ENCODE measurements around the gene SYT10.
"Not testable (repeated sequence)": the region's sequence is repeated elsewhere in the genome, so short reads cannot be mapped to it uniquely, and the experiment has no call there.

The SYT10 gene

GRCh38 chr12:33370318-33370717, 69.3 kb downstream of the SYT10 start:
- no peak overlapping the region for H3K4me3 ChIP-seq (ENCODE audit: low read depth, low read length)
- TF ChIP-seq, protein P1, sequence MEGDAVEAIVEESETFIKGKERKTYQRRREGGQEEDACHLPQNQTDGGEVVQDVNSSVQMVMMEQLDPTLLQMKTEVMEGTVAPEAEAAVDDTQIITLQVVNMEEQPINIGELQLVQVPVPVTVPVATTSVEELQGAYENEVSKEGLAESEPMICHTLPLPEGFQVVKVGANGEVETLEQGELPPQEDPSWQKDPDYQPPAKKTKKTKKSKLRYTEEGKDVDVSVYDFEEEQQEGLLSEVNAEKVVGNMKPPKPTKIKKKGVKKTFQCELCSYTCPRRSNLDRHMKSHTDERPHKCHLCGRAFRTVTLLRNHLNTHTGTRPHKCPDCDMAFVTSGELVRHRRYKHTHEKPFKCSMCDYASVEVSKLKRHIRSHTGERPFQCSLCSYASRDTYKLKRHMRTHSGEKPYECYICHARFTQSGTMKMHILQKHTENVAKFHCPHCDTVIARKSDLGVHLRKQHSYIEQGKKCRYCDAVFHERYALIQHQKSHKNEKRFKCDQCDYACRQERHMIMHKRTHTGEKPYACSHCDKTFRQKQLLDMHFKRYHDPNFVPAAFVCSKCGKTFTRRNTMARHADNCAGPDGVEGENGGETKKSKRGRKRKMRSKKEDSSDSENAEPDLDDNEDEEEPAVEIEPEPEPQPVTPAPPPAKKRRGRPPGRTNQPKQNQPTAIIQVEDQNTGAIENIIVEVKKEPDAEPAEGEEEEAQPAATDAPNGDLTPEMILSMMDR (conservative IDR thresholded peaks at IDR 0.05; ENCODE audit: low read depth, low read length) = no peak
- DNase-seq (ENCODE audit: low read depth) = no peak

DNA sequence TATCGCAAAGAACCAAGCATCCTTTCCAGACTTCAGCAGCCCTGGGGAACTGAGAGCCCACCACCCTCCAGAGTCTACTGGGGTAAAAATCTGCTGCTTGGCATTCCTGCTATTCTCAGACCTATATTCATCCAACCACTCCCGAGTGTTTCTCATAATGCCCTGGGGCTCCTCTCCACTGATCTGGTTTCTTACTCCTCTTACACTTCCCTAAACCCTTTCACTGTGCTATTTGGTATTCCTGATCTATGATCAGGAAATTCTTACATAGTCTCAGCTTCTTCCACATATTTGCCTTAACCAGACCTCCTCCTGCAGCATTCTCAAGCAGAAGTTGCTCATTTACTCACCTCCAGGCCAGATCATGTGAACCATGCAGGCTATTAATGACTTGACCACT, 82.4 kb downstream of the SYT10 start:
- no peak for DNase-seq (ENCODE audit: low read depth)
- H3K4me3 ChIP-seq (ENCODE audit: low read depth, low read length) = no peak overlapping the region
- TF ChIP-seq, protein P1 (conservative IDR thresholded peaks at IDR 0.05; ENCODE audit: low read depth, low read length) = no peak

DNA sequence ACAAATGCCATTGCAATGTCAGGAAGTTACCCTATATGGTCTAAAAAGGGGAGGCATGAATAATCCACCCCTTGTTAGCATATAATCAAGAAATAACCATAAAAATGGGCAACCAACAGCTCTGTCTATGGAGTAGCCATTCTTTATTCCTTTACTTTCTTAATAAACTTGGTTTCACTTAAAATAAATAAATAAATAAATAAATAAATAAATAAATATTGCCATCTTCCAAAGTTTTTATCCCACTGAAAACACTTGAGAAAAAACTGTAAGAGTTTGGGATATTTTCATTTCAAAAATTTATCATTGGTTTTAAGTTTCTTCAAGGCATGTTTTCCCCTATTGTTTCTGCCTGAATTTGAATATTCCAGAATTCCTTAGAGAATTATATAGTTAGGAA, 89.8 kb downstream of the SYT10 start:
- DNase-seq (ENCODE audit: low read depth) = no peak
- TF ChIP-seq, protein P1 (conservative IDR thresholded peaks at IDR 0.05; ENCODE audit: low read depth, low read length) = no peak
- no peak overlapping the region for H3K4me3 ChIP-seq (ENCODE audit: low read depth, low read length)

DNA sequence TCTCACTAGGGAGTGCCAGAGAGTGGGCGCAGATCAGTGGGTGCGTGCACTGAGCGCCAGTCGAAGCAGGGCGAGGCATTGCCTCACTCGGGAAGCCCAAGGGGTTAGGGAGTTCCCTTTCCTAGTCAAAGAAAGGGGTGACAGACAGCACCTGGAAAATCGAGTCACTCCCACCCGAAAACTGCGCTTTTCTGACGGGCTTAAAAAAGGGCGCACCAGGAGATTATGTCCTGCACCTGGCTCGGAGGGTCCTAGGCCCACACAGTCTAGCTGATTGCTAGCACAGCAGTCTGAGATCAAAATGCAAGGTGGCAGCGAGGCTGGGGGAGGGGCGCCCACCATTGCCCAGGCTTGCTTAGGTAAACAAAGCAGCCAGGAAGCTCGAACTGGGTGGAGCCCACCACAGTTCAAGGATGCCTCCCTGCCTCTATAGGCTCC, 107.6 kb downstream of the SYT10 start:
- not testable (repeated sequence) for DNase-seq (ENCODE audit: low read depth); H3K4me3 ChIP-seq (ENCODE audit: low read depth, low read length)

- DNase-seq (ENCODE audit: low read depth) = no peak
- TF ChIP-seq, protein P1 (conservative IDR thresholded peaks at IDR 0.05; ENCODE audit: low read depth, low read length) = no peak
These were observed 108.7 kb downstream of the SYT10 start for GRCh38 chr12:33330940-33331339.

More at GRCh38 chr12:33330940-33331339, 108.7 kb downstream of the SYT10 start:
- H3K4me3 ChIP-seq (ENCODE audit: low read depth, low read length) = no peak overlapping the region
